HepG2 (cell line): ENCODE measurements around the gene YKT6.

Experiments used
- IKZF4 ChIP-seq: sonication (generic); formaldehyde crosslinking; IDR thresholded peaks from 2 replicates; pipeline ENCODE4 v1.5.1; 2020; ENCODE audit warnings: borderline replicate concordance, mild to moderate bottlenecking, low read depth, missing genetic modification reagents; ENCODE audit errors: not compliant biosample characterization
- ZNF451 ChIP-seq: sonication (generic); formaldehyde crosslinking; IDR thresholded peaks from 2 replicates; pipeline ENCODE4 v1.5.0; 2020; ENCODE audit warnings: mild to moderate bottlenecking, missing genetic modification reagents
- TF ChIP-seq, protein P1 (sequence below): IDR thresholded peaks from 2 replicates; pipeline ENCODE4 v1.6.1; 2016; ENCODE audit warnings: missing compliant biosample characterization, missing genetic modification reagents, borderline replicate concordance
- TF ChIP-seq, protein P2 (sequence below): sonication (generic); formaldehyde crosslinking; IDR thresholded peaks from 2 replicates; pipeline ENCODE4 v1.8.1; 2022; ENCODE audit warnings: low read depth, mild to moderate bottlenecking, missing genetic modification reagents
- TF ChIP-seq, protein P3 (sequence below): sonication (generic); formaldehyde crosslinking; IDR thresholded peaks from 2 replicates; pipeline ENCODE4 v1.5.0; 2020; ENCODE audit warnings: missing genetic modification reagents

DNA sequence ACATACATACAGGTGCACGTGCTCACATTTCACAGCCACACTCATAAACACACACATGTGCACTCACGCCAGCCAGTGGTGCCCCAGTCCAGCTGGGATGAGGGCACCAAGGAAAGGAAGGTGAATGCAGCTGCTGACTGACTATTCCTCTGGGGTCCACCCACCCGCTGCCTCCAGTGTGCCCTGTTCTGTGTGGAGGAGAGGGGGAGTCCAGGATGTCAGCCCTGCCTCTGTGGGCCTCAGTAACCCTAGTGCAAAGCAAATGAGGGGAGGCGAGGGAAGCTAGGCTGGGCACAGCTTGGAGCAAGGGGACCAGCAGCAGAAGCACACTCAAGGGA is 57.6 kb downstream of the YKT6 start:
- TF ChIP-seq, protein P1, sequence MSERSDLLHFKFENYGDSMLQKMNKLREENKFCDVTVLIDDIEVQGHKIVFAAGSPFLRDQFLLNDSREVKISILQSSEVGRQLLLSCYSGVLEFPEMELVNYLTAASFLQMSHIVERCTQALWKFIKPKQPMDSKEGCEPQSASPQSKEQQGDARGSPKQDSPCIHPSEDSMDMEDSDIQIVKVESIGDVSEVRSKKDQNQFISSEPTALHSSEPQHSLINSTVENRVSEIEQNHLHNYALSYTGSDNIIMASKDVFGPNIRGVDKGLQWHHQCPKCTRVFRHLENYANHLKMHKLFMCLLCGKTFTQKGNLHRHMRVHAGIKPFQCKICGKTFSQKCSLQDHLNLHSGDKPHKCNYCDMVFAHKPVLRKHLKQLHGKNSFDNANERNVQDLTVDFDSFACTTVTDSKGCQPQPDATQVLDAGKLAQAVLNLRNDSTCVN (CRISPR knock-in tag) = no peak
- TF ChIP-seq, protein P2, sequence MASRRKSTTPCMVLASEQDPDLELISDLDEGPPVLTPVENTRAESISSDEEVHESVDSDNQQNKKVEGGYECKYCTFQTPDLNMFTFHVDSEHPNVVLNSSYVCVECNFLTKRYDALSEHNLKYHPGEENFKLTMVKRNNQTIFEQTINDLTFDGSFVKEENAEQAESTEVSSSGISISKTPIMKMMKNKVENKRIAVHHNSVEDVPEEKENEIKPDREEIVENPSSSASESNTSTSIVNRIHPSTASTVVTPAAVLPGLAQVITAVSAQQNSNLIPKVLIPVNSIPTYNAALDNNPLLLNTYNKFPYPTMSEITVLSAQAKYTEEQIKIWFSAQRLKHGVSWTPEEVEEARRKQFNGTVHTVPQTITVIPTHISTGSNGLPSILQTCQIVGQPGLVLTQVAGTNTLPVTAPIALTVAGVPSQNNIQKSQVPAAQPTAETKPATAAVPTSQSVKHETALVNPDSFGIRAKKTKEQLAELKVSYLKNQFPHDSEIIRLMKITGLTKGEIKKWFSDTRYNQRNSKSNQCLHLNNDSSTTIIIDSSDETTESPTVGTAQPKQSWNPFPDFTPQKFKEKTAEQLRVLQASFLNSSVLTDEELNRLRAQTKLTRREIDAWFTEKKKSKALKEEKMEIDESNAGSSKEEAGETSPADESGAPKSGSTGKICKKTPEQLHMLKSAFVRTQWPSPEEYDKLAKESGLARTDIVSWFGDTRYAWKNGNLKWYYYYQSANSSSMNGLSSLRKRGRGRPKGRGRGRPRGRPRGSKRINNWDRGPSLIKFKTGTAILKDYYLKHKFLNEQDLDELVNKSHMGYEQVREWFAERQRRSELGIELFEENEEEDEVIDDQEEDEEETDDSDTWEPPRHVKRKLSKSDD (CRISPR knock-in tag) = no peak
- TF ChIP-seq, protein P3, sequence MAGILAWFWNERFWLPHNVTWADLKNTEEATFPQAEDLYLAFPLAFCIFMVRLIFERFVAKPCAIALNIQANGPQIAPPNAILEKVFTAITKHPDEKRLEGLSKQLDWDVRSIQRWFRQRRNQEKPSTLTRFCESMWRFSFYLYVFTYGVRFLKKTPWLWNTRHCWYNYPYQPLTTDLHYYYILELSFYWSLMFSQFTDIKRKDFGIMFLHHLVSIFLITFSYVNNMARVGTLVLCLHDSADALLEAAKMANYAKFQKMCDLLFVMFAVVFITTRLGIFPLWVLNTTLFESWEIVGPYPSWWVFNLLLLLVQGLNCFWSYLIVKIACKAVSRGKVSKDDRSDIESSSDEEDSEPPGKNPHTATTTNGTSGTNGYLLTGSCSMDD (CRISPR knock-in tag) = no peak
- no peak for TF ChIP-seq IKZF4 (CRISPR knock-in tag)
- TF ChIP-seq ZNF451 (CRISPR knock-in tag) = no peak
